Fibroblast of skin of right quadriceps (primary cell): Measurements from ENCODE around the gene THSD7A.

ENCODE experiments used
- DNase-seq: peaks from one replicate; pipeline ENCODE4 v3.0.0-alpha.2; 2013

Gene THSD7A

DNA sequence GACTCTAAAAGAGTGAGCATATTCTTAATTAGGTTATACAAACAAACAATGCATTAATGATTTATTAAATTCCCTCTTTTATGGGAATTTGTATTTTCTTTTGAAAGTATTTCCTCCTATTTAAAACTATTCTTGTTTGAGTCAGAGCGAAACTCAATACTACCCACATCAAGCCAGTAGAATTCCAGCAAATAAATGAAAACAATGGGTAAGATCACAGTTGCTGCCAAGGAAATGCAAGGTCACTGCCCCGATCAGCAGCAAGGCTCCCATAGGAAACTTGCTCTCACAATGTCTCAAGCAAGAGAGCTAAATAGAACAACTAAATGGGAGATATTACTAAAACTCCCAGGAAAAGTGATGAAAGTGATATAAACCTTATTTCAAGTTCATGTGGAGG lies 206.3 kb downstream of the THSD7A start:
- DNase-seq, result no peak

DNA sequence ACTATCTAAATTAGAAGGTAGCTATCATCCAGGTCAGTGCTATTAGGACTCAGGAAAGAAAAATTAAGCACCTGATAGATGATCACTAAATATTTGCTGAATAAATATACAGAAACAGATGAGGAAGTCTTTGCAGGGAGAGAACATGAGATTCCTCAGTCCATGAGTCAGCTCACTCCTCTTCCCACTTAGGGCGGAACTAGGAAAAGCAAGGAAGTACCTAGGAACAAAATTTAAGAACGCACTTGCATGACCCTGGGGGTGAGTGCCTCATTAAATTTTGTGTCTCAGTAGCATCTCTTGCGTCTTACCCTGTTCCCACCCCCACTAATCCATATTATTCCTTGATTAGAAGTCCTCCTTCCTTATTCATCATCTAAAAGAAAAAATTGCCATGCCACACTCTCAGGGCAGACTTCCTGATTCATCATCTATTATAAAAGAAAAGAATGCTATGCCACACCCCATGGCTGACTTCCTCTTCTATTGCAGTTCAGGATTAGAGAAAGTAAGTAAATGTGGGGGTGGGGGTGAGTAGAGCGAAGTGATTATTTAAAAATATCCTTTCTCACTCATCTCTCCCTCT lies 208.8 kb downstream of the THSD7A start:
- DNase-seq, result no peak

DNA sequence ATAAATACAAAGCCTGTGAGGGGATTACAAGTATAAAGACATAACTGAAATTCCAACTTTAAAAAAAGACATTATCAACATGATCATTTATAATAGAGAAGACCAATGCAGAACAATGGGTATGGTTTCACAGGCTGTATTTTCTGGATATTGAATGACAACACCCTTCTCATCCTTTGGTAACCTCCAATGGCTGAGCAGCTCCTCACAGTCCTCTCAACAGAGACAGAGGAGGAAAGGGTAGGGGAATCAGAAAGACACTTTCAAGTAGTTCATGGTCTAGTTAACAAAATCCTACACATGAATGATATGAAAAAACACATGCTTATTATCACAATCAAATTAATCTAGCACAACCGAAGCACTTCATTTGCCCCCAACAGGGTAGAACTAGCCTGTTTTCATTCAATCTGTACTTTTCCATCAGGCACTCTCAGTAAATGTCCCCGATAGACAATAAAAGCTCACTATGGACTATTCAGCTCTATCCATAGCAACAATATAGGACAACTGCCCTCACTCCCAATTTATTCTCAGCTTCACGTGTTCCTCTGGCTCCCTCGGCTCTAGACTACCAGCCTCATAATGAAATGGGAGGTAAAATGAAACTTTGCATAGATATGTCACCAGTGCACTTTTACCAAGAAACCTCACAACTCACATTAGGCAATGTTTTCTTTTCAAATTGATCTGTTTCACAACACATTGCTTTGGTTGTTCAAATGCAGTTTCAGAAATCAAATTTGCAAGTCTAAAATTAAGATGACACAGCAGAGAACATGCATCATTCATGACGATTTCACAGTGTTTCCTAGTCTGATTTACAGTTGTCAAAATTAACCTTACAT lies 211.4 kb downstream of the THSD7A start:
- no peak for DNase-seq

DNA sequence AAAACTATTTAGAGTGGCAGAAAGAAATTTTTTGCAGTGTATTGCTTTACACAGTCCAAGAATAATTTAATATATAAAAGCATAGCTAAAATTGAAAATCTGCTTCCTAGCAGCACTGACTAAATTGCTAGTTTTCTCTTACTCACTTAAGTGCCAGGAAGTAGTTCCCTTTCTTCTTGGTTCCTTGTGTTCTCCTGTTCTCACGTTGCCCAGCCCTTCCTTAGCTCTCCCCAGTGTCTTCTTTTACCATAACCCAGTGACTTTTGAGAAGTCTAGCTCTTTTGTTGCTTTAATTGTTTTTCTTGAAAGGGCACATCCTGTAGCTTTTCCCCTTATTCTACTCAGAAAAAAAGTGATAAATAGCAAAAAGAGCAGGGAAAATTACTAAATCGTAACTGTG lies 215.5 kb downstream of the THSD7A start:
- no peak for DNase-seq

DNA sequence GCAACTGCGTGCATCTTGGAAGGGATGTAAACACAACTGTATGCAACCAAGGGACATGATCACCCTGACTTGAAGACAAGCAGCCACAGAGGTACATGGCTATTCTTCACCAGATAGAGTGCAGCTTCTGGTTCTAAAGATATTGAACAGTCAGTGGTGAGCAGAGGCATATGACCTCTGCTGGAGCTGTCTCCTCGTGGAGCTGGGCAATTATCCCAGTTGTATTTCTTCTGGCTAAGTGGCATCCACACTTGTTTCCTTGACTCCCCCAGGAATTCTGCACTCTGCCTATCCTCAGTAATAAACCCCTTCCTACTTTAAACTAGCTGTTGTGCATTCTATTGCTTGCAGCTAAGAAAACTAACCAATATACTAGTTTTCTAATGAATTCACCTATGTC lies 216.8 kb downstream of the THSD7A start:
- no peak for DNase-seq

DNA sequence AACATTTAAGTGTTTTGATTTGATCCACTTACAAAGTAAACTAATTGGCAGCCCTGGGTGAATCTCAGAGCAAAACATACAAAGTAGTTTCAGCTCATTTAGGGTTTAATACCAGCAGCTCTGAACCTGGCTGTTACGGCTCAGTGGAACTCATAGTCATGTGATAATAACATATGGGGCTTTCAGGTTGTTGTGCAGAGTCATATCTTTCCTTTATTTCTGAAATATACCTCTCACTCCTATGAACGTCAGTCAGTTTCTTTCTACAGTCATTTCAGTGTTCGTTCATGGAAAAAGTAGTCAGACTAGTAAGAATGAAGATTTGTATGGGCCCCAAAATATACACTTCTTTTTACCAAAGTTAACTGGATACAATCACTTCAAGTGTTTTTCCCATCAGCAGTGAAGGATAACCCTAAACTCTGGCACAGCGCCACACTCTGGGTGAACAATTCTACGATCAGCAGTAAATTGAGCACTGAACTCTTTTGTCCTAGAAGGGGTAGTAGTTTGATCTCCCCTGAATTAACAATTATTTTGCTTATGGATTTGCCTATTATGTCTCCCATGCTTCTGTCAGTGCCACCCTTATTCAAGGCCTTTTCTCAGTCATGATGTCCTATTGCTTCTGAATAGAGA lies 218.6 kb downstream of the THSD7A start:
- no peak for DNase-seq

DNA sequence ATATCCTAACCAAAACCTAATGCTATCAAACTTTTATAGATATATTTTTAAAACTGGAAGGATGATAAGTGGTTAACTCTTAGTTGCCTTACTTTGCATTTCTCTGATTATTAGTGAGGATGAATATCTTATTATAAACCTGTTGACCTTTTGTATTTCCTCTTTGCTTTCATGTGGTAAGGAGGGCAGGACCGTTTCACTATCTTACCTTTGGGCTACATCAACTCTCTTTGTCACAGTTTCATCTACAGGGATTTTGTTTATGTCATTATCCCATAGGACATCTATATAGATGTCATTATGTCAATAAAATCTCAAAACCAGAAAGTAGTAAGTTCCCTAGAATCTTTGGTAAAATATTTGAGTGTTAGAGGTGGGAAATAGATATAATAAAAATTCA lies 219.3 kb downstream of the THSD7A start:
- no peak for DNase-seq

DNA sequence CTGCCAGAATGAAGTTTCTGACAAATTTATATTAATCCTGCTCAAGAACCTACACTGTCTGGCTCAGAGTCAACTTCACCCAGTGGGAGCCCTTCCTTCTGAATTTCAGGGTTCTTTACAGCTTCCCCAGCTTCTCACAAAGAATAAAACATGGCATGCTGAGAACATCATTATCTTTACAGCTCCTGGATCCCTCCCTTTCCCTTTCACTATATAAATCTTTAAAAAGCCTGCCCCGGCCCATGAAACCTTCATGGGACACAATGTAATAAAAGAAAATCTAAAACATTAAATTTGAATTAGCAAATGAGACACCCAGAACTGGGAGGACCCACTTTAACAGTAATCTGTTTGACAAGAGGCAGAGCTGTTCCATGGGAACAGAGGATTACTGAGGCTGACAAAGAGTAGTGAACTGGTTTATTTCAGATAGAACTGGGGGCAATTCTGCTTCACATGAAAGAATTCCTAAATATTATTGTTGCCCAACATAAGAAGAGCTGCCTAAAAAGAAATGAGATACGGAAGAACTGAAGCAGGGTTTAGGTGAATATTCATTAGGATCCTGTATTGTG lies 222.8 kb downstream of the THSD7A start:
- no peak for DNase-seq

DNA sequence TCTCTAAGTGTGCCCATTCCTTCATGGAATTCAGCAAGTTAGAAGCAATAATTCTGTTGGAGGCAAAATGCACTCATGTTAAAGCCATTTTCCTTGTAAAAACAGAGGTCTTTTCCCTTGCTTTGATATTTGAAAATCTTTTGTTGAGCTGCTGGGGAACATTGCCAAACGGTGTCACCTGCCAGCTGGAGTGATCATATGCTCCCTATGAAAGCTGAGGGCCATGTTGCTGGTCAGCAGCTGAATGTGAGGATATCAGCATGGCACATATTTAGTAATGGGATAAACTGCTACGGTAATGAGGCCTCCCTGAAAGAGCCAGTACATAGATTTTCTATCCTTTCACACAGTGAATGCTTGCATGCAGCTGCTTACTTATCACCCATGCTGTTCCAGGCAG lies 224.3 kb downstream of the THSD7A start:
- DNase-seq, result no peak

DNA sequence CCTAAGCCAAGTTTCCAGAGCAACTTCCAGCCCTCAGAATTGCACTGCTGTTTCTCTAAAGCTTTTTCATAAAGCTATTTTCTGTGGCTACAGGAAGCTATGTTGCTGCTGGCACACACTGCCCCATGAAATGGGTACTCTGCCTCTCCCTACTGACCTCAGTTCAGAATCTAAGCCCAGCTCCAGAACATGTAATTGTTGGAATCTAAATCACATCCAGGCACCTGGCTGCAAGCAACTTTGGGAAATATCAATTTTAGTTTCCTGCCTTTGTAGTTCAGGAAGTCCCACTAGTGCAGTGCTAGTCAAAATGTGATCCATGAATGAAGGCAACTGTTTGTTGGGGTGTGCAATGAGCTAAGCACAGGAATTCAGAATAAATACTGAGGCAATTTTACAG lies 226.2 kb downstream of the THSD7A start:
- DNase-seq, result no peak

DNA sequence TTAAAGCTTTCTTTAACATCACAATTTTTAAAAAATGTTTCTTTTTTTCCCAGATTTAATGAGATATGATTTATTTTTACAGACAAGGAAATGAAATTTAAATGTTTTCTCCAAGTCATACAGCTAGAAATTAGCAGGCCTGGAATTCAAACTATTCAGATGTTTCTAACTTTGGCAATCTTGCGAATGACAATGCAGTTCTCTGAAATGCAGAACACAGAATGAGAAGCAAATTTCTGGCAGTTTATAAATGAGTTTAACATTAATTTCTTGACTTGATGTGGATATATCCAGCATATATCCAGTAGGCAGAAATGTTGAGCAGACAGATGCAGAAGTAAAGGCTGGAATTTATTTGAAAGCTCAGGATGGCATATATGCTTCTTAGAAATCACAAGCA lies 227.5 kb downstream of the THSD7A start:
- DNase-seq, result no peak

DNA sequence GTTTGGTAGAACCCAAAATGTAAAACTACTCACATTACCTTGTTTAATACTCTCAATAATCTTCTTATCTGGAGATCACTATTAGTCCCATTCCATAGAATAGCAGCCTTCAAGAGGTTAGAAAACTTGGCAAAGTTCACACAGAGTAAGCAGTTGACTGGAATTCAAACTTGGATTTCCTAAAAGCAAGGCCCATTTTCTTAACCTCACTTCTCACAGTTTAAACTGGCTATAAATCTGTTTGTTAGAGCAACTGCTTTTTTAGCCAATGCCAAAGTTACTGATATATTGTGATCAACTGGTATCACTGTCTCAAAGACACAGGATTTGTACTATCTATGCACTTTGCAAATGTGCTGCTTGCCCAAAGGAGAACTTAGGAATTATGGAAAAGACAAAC lies 230.2 kb downstream of the THSD7A start:
- no peak for DNase-seq

DNA sequence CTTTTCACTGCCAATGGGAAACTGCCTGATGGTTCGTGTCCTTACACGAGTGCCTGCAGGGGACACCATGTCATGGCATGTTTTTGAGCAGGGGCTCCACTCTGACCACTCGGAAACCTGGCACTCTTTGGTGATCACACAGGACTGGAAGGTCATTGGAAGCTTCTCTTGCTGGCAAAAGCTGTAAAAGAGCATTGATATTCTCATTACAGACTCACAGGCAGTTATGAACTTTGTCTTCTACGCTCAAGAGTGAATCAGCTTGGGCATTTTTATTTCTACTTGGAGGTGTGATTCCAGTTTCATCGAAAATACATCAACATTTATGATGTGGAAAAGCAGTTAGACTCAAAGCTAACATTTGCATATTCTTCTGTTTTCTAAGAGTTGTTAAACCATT lies 238.7 kb downstream of the THSD7A start:
- DNase-seq, result no peak

DNA sequence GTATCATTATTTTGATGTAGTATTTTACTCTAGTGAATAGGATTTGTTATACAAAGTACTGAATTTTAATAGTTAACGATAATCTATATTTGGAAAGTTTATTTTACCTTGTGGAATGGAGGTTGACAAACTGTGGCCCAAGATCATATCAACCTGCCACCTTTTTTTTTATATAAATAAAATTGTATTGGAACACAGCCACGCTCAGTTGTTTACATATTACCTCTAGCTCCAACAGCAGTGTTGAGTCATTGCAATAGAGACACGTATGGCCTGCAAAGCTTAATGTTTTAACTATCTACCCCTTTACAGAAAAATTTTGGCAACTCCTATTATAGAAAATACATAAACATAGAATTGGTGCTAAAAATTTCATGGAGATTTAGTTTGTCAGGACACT lies 239.3 kb downstream of the THSD7A start:
- DNase-seq, result no peak

DNA sequence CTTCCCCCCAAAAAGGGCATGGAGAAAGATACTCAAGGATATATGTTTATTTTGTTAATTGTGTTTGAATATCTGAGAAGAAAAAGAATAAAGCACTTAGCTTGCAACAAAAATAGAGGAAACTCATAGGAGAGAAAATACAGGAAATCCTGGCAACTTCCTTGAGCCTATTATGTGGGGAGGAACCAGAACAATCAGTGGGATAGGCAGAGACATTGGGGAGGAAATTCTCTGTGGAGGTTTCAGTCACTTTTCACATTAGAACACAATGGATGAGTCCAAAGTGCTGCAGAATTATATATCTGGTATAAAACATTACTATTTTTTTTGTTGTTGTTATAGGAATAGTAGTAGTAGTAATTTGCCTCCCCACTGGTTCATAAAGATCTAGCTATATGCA lies 240.1 kb downstream of the THSD7A start:
- no peak for DNase-seq

DNA sequence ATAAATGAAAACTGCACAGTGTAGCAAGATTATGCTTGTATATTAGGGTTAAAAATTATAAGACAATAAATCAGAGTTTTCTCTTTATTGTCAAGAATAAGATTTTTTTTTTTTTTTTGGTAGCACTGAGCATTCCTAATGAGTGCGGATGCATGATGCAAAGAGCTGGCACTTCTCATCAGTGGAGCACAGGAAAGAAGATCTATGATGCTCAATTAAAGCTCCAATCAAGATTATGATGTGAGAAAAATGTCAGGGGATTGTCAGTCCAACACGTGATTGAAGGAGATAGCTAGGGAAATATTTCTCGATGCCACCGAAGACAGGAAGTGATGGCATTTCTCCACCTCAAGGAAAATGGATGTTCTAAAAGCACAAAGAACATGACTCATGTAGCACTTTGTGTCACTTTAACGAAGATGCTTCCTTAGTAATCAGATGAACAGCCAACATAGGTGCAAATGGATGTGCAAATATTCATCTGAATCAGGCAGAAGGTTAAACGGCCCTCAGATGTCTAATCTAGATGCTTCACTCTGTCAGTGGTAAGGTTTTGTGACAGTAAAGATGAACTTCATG lies 240.9 kb downstream of the THSD7A start:
- no peak for DNase-seq

DNA sequence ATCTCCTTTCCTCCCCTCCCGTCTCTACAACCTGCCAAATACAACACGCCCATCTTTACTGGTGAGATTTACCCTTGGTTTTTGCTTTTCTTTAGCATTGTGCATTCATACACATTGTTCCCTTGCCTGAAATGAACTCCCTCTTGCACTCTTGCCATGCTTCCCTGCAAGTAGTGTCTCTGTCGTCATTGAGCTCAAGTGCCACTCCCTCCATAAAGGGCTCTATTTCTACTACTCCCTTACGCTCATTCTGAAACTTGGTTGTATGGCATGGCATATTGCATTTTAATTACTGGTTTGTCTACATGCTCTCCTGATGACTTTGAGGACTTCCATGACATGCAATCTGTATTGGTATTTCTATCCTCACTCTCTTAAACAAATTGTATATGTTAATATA lies 242.7 kb downstream of the THSD7A start:
- DNase-seq, result no peak

DNA sequence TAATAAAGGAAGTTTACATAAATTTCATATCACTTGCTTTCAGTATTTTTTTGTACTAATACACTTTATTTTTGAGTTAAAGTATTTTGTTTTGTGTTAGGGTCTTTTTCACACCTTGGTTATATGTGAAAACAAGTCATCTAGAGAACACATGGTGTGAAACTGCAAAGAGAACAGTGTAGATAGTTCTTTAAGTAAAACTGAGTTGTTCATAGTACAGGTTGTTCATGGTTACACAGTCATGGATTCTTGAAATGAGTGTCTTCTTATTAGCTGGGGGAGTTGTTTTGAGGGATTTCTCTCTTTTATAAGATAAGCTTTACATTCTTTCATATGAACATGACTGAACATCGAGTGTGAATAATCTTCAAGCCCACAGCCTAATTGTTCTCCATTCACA lies 244.2 kb downstream of the THSD7A start:
- no peak for DNase-seq

DNA sequence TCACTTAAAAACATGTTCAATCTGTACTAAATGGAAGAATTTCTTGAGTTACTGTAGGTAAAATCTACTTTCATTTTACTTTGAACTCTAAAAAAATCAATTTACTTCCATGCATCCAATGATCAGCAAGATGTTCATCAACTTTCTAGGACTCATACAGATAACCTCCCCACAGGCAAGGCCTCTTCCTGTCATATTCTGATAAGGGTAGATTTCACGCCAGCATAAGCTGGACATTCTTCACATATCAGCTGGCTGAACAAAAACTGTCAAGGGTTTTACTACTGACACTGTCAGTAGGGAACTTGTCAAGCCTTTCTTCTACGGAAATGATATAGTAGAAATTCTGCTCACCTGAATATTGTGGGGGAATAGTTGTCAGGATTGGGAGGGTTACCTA lies 244.9 kb downstream of the THSD7A start:
- DNase-seq, result no peak

DNA sequence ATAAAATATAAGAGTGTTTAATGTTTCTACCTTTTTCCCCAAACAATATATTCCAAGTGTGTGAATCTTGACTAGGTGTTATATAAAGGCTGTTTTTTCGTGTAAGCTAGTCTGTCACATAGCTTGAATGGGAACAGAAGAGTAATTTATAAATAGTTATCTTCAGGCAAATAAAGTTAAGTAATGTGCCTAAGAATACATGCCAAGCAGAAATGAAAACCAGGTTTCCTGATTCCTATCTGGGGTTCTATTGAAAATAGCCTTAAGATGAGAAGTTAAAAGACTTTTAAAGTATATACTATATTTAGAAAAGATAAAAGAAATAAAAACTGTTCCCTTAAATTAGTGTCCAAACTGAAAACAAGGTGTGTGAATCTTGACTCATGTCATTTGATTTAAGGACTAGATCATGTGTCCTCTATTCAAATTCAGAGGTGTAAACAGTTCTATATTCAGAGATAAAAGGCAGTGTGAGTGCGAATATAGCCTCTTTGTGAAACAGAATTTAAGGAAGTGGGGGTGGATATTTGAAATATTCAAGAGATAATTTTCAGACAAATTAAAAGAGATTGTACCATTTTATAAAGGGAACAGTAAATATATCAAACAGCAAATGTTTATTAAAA lies 247.5 kb downstream of the THSD7A start:
- no peak for DNase-seq

DNA sequence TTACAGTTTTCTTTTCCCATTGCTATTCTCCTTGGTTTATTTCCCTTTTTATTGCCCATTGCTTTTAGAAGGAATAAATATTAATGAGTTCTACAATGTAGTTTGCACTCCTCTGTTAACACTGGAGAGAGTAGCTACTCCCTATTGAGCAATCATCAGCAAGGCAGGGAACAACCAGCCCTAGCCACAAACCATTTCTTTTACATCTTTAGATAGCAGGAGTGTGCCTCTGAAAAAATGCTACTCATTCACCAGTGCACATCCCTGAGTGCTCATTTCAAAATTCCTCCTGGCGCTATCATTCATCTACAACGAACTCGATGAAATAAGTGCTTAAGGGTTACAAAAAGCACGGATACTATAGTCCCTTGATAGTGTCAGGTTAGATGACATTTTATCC lies 252.9 kb downstream of the THSD7A start:
- DNase-seq, result no peak

DNA sequence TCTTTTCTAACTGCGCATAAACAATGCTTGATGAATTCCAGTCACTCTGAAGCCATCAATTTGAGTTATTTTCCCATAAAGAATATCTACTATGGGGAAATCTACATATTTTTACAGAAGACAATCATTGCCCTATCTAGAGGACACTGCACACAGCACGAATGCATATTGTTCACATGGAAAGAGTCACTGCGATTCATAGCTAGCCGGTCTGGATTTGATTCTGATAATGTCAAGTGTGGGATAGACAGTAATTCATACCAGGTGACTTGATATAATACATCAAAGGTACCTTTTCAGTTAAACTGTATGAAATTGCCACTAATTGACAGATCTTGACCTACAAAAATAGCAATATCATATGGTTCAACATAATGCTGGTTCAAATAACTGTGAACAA lies 255.7 kb downstream of the THSD7A start:
- no peak for DNase-seq

DNA sequence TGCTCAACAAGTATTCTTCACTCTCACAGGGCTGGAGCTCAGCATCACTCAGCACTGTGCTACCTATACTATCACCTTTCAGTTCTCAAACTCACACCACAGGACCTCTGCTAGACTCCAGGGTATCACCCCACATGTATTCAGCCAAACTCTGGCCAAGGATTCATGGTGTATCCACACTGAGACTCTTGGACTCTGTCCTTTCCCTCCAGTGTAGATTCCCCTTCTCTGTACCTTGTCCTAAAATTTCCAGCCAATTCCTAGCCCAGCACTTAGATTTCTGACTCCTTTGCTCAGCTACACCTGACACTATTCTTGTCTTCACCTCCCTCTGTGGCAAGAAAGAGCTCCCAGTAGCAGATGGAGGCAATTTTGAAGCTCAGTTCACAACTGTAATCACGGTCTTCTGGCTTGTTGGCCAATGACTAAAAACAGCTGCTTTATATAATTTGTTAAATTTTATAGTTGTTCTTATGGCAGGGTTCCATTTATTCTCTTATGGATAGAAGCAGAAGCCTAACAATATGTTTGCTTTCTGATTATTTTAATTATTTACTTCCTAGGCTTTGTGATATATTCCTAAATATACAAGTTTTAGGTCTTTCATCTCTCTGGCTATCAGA lies 258.8 kb downstream of the THSD7A start:
- DNase-seq, result no peak
